HepG2 (cell line): ENCODE data around the gene HCAR1. TPM values are rescaled to one million over a fixed set of nuclear protein-coding genes. Genes with fewer than 3 reads are reported as not detected.

Experiments
- CREM ChIP-seq, 2 experiments: sonication (generic) in 1 of 2; formaldehyde crosslinking in 1 of 2; IDR thresholded peaks; 2 replicates each; pipeline versions ENCODE4 v1.4.0 to v1.6.1; 2016 to 2020; ENCODE audit warnings: antibody characterized with exemption in 1 of 2, mild to moderate bottlenecking in 1 of 2, missing genetic modification reagents in 1 of 2
- DNMT1 ChIP-seq: sonication (generic); formaldehyde crosslinking; IDR thresholded peaks from 2 replicates; pipeline ENCODE4 v1.5.1; 2020; ENCODE audit warnings: mild to moderate bottlenecking, missing genetic modification reagents
- HDAC1 ChIP-seq: sonication (generic); formaldehyde crosslinking; IDR thresholded peaks from 2 replicates; pipeline ENCODE4 v1.5.1; 2020; ENCODE audit warnings: mild to moderate bottlenecking, missing genetic modification reagents
- HES4 ChIP-seq: sonication (generic); formaldehyde crosslinking; IDR thresholded peaks from 2 replicates; pipeline ENCODE4 v1.9.0; 2021; ENCODE audit warnings: mild to moderate bottlenecking, missing genetic modification reagents, borderline replicate concordance
- IKZF4 ChIP-seq: sonication (generic); formaldehyde crosslinking; IDR thresholded peaks from 2 replicates; pipeline ENCODE4 v1.5.1; 2020; ENCODE audit warnings: borderline replicate concordance, mild to moderate bottlenecking, low read depth, missing genetic modification reagents; ENCODE audit errors: not compliant biosample characterization
- KDM2A ChIP-seq: sonication (generic); formaldehyde crosslinking; IDR thresholded peaks from 2 replicates; pipeline ENCODE4 v1.4.0; 2020; ENCODE audit warnings: low read depth, missing genetic modification reagents, borderline replicate concordance
- TCF12 ChIP-seq, 2 experiments: fragments of 450-650 bp in 1 of 2; sonication (generic) in 1 of 2; formaldehyde crosslinking in 1 of 2; IDR thresholded peaks; 2 replicates each; pipeline versions ENCODE4 v1.6.1 to v1.8.0; 2017 to 2022; ENCODE audit warnings: antibody characterized with exemption in 1 of 2, mild to moderate bottlenecking in 1 of 2, missing genetic modification reagents in 1 of 2, moderate library complexity in 1 of 2
- ZFP62 ChIP-seq: sonication (generic); formaldehyde crosslinking; IDR thresholded peaks from 2 replicates; pipeline ENCODE4 v1.4.0; 2020; ENCODE audit warnings: missing genetic modification reagents
- ZNF224 ChIP-seq: sonication (generic); formaldehyde crosslinking; IDR thresholded peaks from 2 replicates; pipeline ENCODE4 v1.5.0; 2020; ENCODE audit warnings: mild to moderate bottlenecking, missing genetic modification reagents
- ZNF225 ChIP-seq: sonication (generic); formaldehyde crosslinking; IDR thresholded peaks from 2 replicates; pipeline ENCODE4 v1.4.0; 2020; ENCODE audit warnings: mild to moderate bottlenecking, missing genetic modification reagents
- ZNF256 ChIP-seq: sonication (generic); formaldehyde crosslinking; conservative IDR thresholded peaks from 2 replicates; pipeline ENCODE4 v1.4.0; 2020; ENCODE audit warnings: missing genetic modification reagents
- ZNF331 ChIP-seq: sonication (generic); formaldehyde crosslinking; IDR thresholded peaks from 2 replicates; pipeline ENCODE4 v1.4.0; 2020; ENCODE audit warnings: missing genetic modification reagents
- ZNF557 ChIP-seq: sonication (generic); formaldehyde crosslinking; IDR thresholded peaks from 2 replicates; pipeline ENCODE4 v1.4.0; 2020; ENCODE audit warnings: missing genetic modification reagents
- ZNF883 ChIP-seq: sonication (generic); formaldehyde crosslinking; IDR thresholded peaks from 2 replicates; pipeline ENCODE4 v1.5.1; 2020; ENCODE audit warnings: mild to moderate bottlenecking, missing genetic modification reagents; ENCODE audit errors: not compliant biosample characterization
- polyA plus RNA-seq, 8 experiments: library from polyadenylated mRNA; depleted of rRNA in 3 of 8; stranded (reverse) in 7 of 8; unstranded in 1 of 8; fragments of >200 nt; fragmentation: Illumina TruSeq in 4 of 8; extraction: Trizol in 4 of 8; gene quantifications; 2 replicates each; pipeline versions ENCODE4 v1.2.1 to v1.2.3, GENCODE V29; 2011 to 2016; ENCODE audit warnings: low read depth in 4 of 8, missing spikeins in 1 of 8, mixed read lengths in 1 of 8; ENCODE audit not compliant: insufficient read depth in 1 of 8
- total RNA-seq, 5 experiments: library from RNA; depleted of rRNA; stranded (reverse); fragments of >200 nt; fragmentation: Illumina TruSeq; extraction: Trizol; gene quantifications; 2 replicates each; pipeline ENCODE4 v1.2.3, GENCODE V29; 2016; ENCODE audit warnings: low read depth in 1 of 5
- TF ChIP-seq, protein P1 (sequence below): sonication (generic); formaldehyde crosslinking; IDR thresholded peaks from 2 replicates; pipeline ENCODE4 v1.4.0; 2020; ENCODE audit warnings: missing genetic modification reagents, low read depth, mild to moderate bottlenecking, borderline replicate concordance
- TF ChIP-seq, protein P2 (sequence below): IDR thresholded peaks from 2 replicates; pipeline ENCODE4 v1.4.0; 2020; ENCODE audit warnings: mild to moderate bottlenecking, missing genetic modification reagents
- TF ChIP-seq, protein P3 (sequence below): sonication (generic); formaldehyde crosslinking; IDR thresholded peaks from 2 replicates; pipeline ENCODE4 v1.4.0; 2020; ENCODE audit warnings: missing genetic modification reagents, borderline replicate concordance
- TF ChIP-seq, protein P4 (sequence below): fragments of 450-650 bp; IDR thresholded peaks from 2 replicates; pipeline ENCODE4 v1.6.1; 2016

The HCAR1 gene
- total and polyA plus RNA-seq, 2 of the 13 experiments (the other 11 are each of a cell fraction or from before 2014, with no cell fraction given) = 0.53 to 4.4 TPM

DNA sequence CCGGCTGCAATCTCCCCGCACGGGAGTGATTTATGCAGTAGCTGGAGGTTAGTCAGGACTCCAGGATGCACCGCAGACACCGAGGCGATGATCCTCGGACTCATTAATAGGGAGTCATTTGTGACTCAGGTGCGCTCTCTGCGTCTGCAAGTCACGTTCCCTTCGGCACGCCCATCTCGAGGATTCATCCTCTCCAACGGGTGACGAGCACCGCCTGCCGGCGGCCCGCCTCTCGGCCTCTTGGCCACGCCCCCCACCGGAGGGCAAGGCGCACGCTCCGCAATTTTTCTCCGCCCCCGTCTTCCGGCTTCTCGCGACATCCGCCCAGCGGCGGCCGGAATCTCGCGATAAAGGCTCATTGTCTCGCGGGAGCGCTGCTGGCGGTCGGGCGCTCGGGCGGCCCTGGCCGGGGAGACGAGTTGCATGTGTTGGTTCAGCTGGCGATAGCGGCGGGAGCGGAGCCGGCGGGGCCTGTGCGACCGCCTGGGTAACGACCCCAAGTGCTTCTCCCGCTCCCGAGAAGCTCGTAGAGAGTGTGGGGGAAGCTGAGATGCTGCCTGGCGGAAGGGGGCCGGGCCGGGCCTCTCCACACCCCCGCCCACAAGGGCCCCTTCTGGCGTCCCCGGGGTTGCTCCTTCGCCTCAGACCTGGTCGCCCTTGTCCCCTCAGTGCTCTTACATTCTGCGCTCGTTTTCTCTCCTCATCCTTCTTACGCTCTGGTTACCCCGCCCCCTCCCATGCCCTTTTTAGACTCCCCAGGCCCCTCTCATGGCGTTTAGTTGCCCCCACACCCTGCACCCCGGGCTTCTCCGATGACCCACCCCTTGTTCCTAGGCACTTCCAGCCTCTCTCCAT is 22.0 kb upstream of the HCAR1 start, which contains the start of gene DENR (continued):
- peak; percentile 60 for TF ChIP-seq ZNF883 (CRISPR knock-in tag)
- TF ChIP-seq HES4 (CRISPR knock-in tag) = peak; percentile 71; the same call in 1 of the 2 replicates
- TF ChIP-seq ZNF331 (CRISPR knock-in tag) = peak; percentile 79; the same call in 1 of the 2 replicates
- peak; percentile 85 for TF ChIP-seq IKZF4 (CRISPR knock-in tag)
- TF ChIP-seq, protein P1, sequence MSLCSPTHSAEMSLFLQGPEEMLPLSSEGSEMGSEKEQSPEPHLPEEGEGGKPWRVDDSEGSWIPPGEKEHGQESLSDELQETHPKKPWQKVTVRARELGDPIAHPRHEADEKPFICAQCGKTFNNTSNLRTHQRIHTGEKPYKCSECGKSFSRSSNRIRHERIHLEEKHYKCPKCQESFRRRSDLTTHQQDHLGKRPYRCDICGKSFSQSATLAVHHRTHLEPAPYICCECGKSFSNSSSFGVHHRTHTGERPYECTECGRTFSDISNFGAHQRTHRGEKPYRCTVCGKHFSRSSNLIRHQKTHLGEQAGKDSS = peak; percentile 48; the same call in 1 of the 2 replicates
- TF ChIP-seq ZNF225 (CRISPR knock-in tag) = 0 out of 2 replicates have a peak, but pooled peaks have one; percentile 73
- TF ChIP-seq, protein P2, sequence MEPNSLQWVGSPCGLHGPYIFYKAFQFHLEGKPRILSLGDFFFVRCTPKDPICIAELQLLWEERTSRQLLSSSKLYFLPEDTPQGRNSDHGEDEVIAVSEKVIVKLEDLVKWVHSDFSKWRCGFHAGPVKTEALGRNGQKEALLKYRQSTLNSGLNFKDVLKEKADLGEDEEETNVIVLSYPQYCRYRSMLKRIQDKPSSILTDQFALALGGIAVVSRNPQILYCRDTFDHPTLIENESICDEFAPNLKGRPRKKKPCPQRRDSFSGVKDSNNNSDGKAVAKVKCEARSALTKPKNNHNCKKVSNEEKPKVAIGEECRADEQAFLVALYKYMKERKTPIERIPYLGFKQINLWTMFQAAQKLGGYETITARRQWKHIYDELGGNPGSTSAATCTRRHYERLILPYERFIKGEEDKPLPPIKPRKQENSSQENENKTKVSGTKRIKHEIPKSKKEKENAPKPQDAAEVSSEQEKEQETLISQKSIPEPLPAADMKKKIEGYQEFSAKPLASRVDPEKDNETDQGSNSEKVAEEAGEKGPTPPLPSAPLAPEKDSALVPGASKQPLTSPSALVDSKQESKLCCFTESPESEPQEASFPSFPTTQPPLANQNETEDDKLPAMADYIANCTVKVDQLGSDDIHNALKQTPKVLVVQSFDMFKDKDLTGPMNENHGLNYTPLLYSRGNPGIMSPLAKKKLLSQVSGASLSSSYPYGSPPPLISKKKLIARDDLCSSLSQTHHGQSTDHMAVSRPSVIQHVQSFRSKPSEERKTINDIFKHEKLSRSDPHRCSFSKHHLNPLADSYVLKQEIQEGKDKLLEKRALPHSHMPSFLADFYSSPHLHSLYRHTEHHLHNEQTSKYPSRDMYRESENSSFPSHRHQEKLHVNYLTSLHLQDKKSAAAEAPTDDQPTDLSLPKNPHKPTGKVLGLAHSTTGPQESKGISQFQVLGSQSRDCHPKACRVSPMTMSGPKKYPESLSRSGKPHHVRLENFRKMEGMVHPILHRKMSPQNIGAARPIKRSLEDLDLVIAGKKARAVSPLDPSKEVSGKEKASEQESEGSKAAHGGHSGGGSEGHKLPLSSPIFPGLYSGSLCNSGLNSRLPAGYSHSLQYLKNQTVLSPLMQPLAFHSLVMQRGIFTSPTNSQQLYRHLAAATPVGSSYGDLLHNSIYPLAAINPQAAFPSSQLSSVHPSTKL (CRISPR knock-in tag) = peak; percentile 87
- no peak for TF ChIP-seq TCF12 (IDR thresholded peaks at IDR 0.05)
- TF ChIP-seq TCF12 (CRISPR knock-in tag; IDR thresholded peaks at IDR 0.05) = 0 out of 2 replicates have a peak, but pooled peaks have one; percentile 28
- TF ChIP-seq, protein P3, sequence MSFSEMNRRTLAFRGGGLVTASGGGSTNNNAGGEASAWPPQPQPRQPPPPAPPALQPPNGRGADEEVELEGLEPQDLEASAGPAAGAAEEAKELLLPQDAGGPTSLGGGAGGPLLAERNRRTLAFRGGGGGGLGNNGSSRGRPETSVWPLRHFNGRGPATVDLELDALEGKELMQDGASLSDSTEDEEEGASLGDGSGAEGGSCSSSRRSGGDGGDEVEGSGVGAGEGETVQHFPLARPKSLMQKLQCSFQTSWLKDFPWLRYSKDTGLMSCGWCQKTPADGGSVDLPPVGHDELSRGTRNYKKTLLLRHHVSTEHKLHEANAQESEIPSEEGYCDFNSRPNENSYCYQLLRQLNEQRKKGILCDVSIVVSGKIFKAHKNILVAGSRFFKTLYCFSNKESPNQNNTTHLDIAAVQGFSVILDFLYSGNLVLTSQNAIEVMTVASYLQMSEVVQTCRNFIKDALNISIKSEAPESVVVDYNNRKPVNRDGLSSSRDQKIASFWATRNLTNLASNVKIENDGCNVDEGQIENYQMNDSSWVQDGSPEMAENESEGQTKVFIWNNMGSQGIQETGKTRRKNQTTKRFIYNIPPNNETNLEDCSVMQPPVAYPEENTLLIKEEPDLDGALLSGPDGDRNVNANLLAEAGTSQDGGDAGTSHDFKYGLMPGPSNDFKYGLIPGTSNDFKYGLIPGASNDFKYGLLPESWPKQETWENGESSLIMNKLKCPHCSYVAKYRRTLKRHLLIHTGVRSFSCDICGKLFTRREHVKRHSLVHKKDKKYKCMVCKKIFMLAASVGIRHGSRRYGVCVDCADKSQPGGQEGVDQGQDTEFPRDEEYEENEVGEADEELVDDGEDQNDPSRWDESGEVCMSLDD (CRISPR knock-in tag) = peak; percentile 58; the same call in 1 of the 2 replicates
- 0 out of 2 replicates have a peak, but pooled peaks have one; percentile 43 for TF ChIP-seq ZNF256 (CRISPR knock-in tag)
- TF ChIP-seq ZNF557 (CRISPR knock-in tag) = no peak
- no peak for TF ChIP-seq ZFP62
- TF ChIP-seq HDAC1 (CRISPR knock-in tag) = peak; percentile 72; the same call in 1 of the 2 replicates
- TF ChIP-seq ZNF224 (CRISPR knock-in tag) = 0 out of 2 replicates have a peak, but pooled peaks have one; percentile 53
- TF ChIP-seq DNMT1 (CRISPR knock-in tag) = 0 out of 2 replicates have a peak, but pooled peaks have one; percentile 55
- TF ChIP-seq, protein P4, sequence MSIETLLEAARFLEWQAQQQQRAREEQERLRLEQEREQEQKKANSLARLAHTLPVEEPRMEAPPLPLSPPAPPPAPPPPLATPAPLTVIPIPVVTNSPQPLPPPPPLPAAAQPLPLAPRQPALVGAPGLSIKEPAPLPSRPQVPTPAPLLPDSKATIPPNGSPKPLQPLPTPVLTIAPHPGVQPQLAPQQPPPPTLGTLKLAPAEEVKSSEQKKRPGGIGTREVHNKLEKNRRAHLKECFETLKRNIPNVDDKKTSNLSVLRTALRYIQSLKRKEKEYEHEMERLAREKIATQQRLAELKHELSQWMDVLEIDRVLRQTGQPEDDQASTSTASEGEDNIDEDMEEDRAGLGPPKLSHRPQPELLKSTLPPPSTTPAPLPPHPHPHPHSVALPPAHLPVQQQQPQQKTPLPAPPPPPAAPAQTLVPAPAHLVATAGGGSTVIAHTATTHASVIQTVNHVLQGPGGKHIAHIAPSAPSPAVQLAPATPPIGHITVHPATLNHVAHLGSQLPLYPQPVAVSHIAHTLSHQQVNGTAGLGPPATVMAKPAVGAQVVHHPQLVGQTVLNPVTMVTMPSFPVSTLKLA = peak; percentile 70
- TF ChIP-seq CREM (IDR thresholded peaks at IDR 0.05) = peak; percentile 26; the same call in 1 of the 2 replicates
- TF ChIP-seq CREM (CRISPR knock-in tag; IDR thresholded peaks at IDR 0.05) = no peak
- peak; percentile 93 for TF ChIP-seq KDM2A
